MV-4-11 (cell line): Measurements from ENCODE around the gene BRICD5.

Source experiments
- DNase-seq: peaks from one replicate; lab custom pipeline; 2025; lab: John Stamatoyannopoulos, UW

Gene BRICD5

GRCh38 chr16:2163211-2163881, 47.3 kb downstream of the BRICD5 start:
- no peak for DNase-seq

DNA sequence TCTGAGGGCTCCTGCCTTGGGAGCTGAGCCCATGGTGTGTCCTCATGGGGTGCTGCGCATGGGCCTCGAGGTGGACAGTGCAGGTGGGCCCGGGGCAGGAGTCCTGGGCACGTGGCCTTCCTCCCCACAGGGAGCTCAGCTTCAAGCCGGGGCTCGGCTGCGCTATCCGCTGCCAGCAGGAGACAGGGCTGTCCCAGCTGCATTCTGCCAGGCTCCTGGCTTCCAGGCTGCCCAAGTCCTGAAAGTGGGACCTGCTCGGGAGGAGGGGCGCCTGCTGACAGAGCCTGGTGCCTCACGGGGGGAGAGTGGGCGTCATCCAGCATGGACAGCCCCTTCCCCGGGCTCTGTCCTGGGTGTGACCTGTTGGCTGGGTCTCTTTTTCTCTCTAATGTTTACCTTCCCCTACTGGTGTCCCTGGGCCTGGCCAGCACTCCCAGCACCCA, 48.0 kb downstream of the BRICD5 start:
- no peak for DNase-seq

DNA sequence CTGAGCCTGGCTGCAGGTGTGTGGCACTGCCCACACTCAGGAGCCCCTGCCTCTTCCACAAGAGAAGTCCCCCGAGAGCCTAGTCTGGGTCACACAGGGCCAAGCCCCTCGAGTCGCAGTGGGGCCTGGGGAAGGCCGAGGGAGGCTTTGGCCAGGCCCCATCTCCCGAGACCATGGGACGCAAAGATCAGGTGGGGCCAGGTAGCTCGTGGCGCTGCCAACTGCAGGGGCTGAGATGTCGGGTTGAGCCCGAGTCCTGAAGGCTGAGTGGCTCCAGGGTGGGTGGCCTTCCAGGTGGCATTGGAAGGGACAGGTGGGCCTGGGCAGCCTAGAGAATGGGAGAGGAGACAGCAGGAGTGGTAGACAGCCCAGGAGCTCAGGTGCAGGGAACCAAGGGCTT, 48.8 kb downstream of the BRICD5 start:
- no peak for DNase-seq

GRCh38 chr16:2160915-2161551, 49.6 kb downstream of the BRICD5 start:
- DNase-seq = no peak
